Lower leg skin (tissue), 3 donors: ENCODE measurements around the gene GPRIN3.

Experiments
- CTCF ChIP-seq, 3 donors: fragments of 450-650 bp; IDR thresholded peaks; one replicate each; pipeline ENCODE4 v1.5.1; 2016; ENCODE audit warnings: antibody characterized with exemption in 3 of 3, mild to moderate bottlenecking in 3 of 3, moderate library complexity in 2 of 3
- POLR2A ChIP-seq, 2 donors: fragments of 450-650 bp; IDR thresholded peaks; one replicate each; pipeline ENCODE4 v1.6.1; 2016 to 2017; ENCODE audit warnings: antibody characterized with exemption in 2 of 2, mild to moderate bottlenecking in 1 of 2, moderate library complexity in 1 of 2

- TF ChIP-seq POLR2A (IDR thresholded peaks at IDR 0.05) (no peak), CTCF (IDR thresholded peaks at IDR 0.05) (no peak)
These were observed 49.7 kb upstream of the GPRIN3 start for GRCh38 chr4:89357340-89357739.
